Parathyroid adenoma (tissue), 2 donors: ENCODE results near the gene CHIT1.

Experiments used
- H2AFZ ChIP-seq: fragments of 300-600 bp; sonication (generic); one replicate; pipeline ENCODE4 v1.7.0; 2017; ENCODE audit warnings: antibody characterized with exemption, mild to moderate bottlenecking
- H3K27ac ChIP-seq: fragments of 300-600 bp; sonication (generic); one replicate; pipeline ENCODE4 v1.7.0; 2017
- H3K27me3 ChIP-seq: fragments of 300-600 bp; sonication (generic); one replicate; pipeline ENCODE4 v1.7.0; 2017; ENCODE audit warnings: low read length; ENCODE audit not compliant: control insufficient read depth, insufficient read depth
- H3K36me3 ChIP-seq: fragments of 300-600 bp; sonication (generic); one replicate; pipeline ENCODE4 v1.7.0; 2017; ENCODE audit warnings: low read length; ENCODE audit not compliant: control insufficient read depth, insufficient read depth
- H3K4me1 ChIP-seq: fragments of 300-600 bp; sonication (generic); one replicate; pipeline ENCODE4 v1.7.0; 2017; ENCODE audit warnings: control low read depth
- H3K4me2 ChIP-seq: fragments of 300-600 bp; sonication (generic); one replicate; pipeline ENCODE4 v1.7.0; 2017; ENCODE audit warnings: low read length
- H3K4me3 ChIP-seq: fragments of 300-600 bp; sonication (generic); one replicate; pipeline ENCODE4 v1.7.0; 2017; ENCODE audit warnings: low read depth, low read length
- H3K79me2 ChIP-seq: fragments of 300-600 bp; sonication (generic); one replicate; pipeline ENCODE4 v1.7.0; 2017; ENCODE audit warnings: control low read depth
- H3K9ac ChIP-seq: fragments of 300-600 bp; sonication (generic); one replicate; pipeline ENCODE4 v1.7.0; 2017; ENCODE audit warnings: mild to moderate bottlenecking
- H3K9me3 ChIP-seq: fragments of 300-600 bp; sonication (generic); one replicate; pipeline ENCODE4 v1.7.0; 2017; ENCODE audit warnings: low read length; ENCODE audit not compliant: control insufficient read depth
- TF ChIP-seq, protein P1 (sequence below): fragments of 300-600 bp; sonication (generic); IDR thresholded peaks from one replicate; pipeline ENCODE4 v1.7.0; 2017; ENCODE audit warnings: antibody characterized with exemption, mild to moderate bottlenecking
- donor health status: primary hyperparathyroidism.

CHIT1 gene

GRCh38 chr1:203206129-203206687 is 23.3 kb downstream of the CHIT1 start:
- no peak overlapping the region for H2AFZ ChIP-seq
- H3K9ac ChIP-seq: no peak overlapping the region
- TF ChIP-seq, protein P1, sequence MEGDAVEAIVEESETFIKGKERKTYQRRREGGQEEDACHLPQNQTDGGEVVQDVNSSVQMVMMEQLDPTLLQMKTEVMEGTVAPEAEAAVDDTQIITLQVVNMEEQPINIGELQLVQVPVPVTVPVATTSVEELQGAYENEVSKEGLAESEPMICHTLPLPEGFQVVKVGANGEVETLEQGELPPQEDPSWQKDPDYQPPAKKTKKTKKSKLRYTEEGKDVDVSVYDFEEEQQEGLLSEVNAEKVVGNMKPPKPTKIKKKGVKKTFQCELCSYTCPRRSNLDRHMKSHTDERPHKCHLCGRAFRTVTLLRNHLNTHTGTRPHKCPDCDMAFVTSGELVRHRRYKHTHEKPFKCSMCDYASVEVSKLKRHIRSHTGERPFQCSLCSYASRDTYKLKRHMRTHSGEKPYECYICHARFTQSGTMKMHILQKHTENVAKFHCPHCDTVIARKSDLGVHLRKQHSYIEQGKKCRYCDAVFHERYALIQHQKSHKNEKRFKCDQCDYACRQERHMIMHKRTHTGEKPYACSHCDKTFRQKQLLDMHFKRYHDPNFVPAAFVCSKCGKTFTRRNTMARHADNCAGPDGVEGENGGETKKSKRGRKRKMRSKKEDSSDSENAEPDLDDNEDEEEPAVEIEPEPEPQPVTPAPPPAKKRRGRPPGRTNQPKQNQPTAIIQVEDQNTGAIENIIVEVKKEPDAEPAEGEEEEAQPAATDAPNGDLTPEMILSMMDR: no peak
- H3K4me3 ChIP-seq: no peak overlapping the region
- no peaks in the 10 kb centered on the region for H3K79me2 ChIP-seq
- H3K4me1 ChIP-seq: no peaks in the 10 kb centered on the region
- H3K4me2 ChIP-seq: no peak overlapping the region
- H3K27ac ChIP-seq: no peak overlapping the region
- no peaks in the 10 kb centered on the region for H3K36me3 ChIP-seq
- H3K9me3 ChIP-seq: no peaks in the 10 kb centered on the region
- H3K27me3 ChIP-seq: no peaks in the 10 kb centered on the region

GRCh38 chr1:203204756-203205155 is 24.7 kb downstream of the CHIT1 start:
- H3K27ac ChIP-seq: no peak overlapping the region
- H3K9ac ChIP-seq: no peak overlapping the region
- H2AFZ ChIP-seq: no peak overlapping the region
- H3K36me3 ChIP-seq: no peaks in the 10 kb centered on the region
- H3K9me3 ChIP-seq: no peaks in the 10 kb centered on the region
- no peaks in the 10 kb centered on the region for H3K27me3 ChIP-seq
- H3K4me3 ChIP-seq: no peak overlapping the region
- TF ChIP-seq, protein P1: no peak
- no peaks in the 10 kb centered on the region for H3K79me2 ChIP-seq
- no peak overlapping the region for H3K4me2 ChIP-seq
- H3K4me1 ChIP-seq: no peaks in the 10 kb centered on the region

GRCh38 chr1:203202431-203203245 is 26.8 kb downstream of the CHIT1 start:
- no peak overlapping the region for H3K27ac ChIP-seq

GRCh38 chr1:203201516-203202205 is 27.8 kb downstream of the CHIT1 start:
- TF ChIP-seq, protein P1: no peak
- Histone ChIP-seq H3K79me2 (no peaks in the 10 kb centered on the region), H3K9ac (no peak overlapping the region), H3K27me3 (no peaks in the 10 kb centered on the region), H3K4me1 (no peaks in the 10 kb centered on the region), H3K4me2 (no peak overlapping the region), H3K9me3 (no peaks in the 10 kb centered on the region), H3K4me3 (no peak overlapping the region), H2AFZ (no peak overlapping the region), H3K27ac (no peak overlapping the region), H3K36me3 (no peaks in the 10 kb centered on the region)

More at GRCh38 chr1:203202431-203203245, 26.8 kb downstream of the CHIT1 start:
- Histone ChIP-seq H3K36me3 (no peaks in the 10 kb centered on the region), H3K27me3 (no peaks in the 10 kb centered on the region), H3K9me3 (no peaks in the 10 kb centered on the region), H3K4me2 (no peak overlapping the region), H3K4me3 (no peak overlapping the region), H2AFZ (no peak overlapping the region), H3K79me2 (no peaks in the 10 kb centered on the region), H3K4me1 (no peaks in the 10 kb centered on the region), H3K9ac (no peak overlapping the region)
- TF ChIP-seq, protein P1: no peak
